IMR-90 (cell line): ENCODE results near the gene CES3. TPM values are rescaled to one million over a fixed set of nuclear protein-coding genes. Genes with fewer than 3 reads are reported as not detected.

ENCODE experiments used
- ATAC-seq: fragments of 200-7000 bp; cut with Tn5 transposase; 2 replicates; pipeline ENCODE4 v1.9.1; 2020; ENCODE audit warnings: low read depth, mild to moderate bottlenecking, moderate library complexity
- BruUV-seq: library from RNA; stranded (reverse); fragments of 400-500 nt; replicated peaks from 2 replicates; lab custom pipeline; 2021; lab: Mats Ljungman, UMichigan
- CTCF ChIA-PET: fragments of 300-600 bp; formaldehyde crosslinking; extraction: SDS; loops from one replicate; lab custom pipeline; 2021; ENCODE audit warnings: antibody characterized with exemption; lab: Yijun Ruan, JAX
- POLR2A ChIA-PET: fragments of 300-600 bp; sonication (Branson Sonifier 250); formaldehyde crosslinking; loops from one replicate; lab custom pipeline; 2022; ENCODE audit warnings: antibody characterized with exemption; ENCODE audit not compliant: unreplicated experiment; lab: Charles Lee
- DNase-seq: peaks from one replicate; pipeline ENCODE4 v3.0.0; 2013
- H2AFZ ChIP-seq: replicated peaks from 2 replicates; pipeline ENCODE3; 2013; ENCODE audit warnings: low read length, mild to moderate bottlenecking; ENCODE audit not compliant: poor library complexity
- H2AK5ac ChIP-seq: 2 replicates; pipeline ENCODE4 v1.6.1; 2013; ENCODE audit warnings: low read depth, low read length, inconsistent platforms
- H2AK9ac ChIP-seq: replicated peaks from 2 replicates; pipeline ENCODE3; 2013; ENCODE audit warnings: mild to moderate bottlenecking, low read depth, low read length, moderate library complexity; ENCODE audit not compliant: poor library complexity
- H2BK120ac ChIP-seq: 2 replicates; pipeline ENCODE4 v1.6.1; 2013; ENCODE audit warnings: low read depth, low read length, inconsistent platforms
- H2BK15ac ChIP-seq: 3 replicates; pipeline ENCODE4 v1.6.1; 2013; ENCODE audit warnings: low read depth, low read length, inconsistent platforms
- H2BK20ac ChIP-seq: 2 replicates; pipeline ENCODE4 v1.6.1; 2013; ENCODE audit warnings: low read depth, mild to moderate bottlenecking, inconsistent platforms, low read length, moderate library complexity
- H2BK5ac ChIP-seq: 2 replicates; pipeline ENCODE4 v1.6.1; 2013; ENCODE audit warnings: mild to moderate bottlenecking, low read depth, low read length, inconsistent platforms; ENCODE audit not compliant: poor library complexity, severe bottlenecking
- H3K14ac ChIP-seq: replicated peaks from 2 replicates; pipeline ENCODE4 v1.6.1; 2013; ENCODE audit warnings: low read depth, low read length, inconsistent platforms
- H3K18ac ChIP-seq: 2 replicates; pipeline ENCODE4 v1.6.1; 2013; ENCODE audit warnings: low read depth, low read length, control low read depth
- H3K23ac ChIP-seq: 2 replicates; pipeline ENCODE4 v1.6.1; 2013; ENCODE audit warnings: low read depth, low read length, inconsistent platforms
- H3K27ac ChIP-seq: 2 replicates; pipeline ENCODE4 v1.5.1; 2013; ENCODE audit warnings: mild to moderate bottlenecking, control low read depth, low read length; ENCODE audit not compliant: insufficient read depth
- H3K27me3 ChIP-seq: 2 replicates; pipeline ENCODE4 v1.6.1; 2013; ENCODE audit warnings: low read length; ENCODE audit not compliant: control insufficient read depth, insufficient read depth
- H3K36me3 ChIP-seq: 2 replicates; pipeline ENCODE4 v1.6.1; 2013; ENCODE audit warnings: low read length, mixed read lengths; ENCODE audit not compliant: control insufficient read depth, insufficient read depth
- H3K4ac ChIP-seq: 2 replicates; pipeline ENCODE4 v1.6.1; 2013; ENCODE audit warnings: low read depth, low read length, inconsistent platforms
- H3K4me1 ChIP-seq: 2 replicates; pipeline ENCODE4 v1.6.1; 2013; ENCODE audit warnings: low read length, mixed read lengths; ENCODE audit not compliant: control insufficient read depth, insufficient read depth
- H3K4me2 ChIP-seq: 2 replicates; pipeline ENCODE4 v1.6.1; 2013; ENCODE audit warnings: low read depth, mild to moderate bottlenecking, control low read depth, low read length, moderate library complexity
- H3K4me3 ChIP-seq: 2 replicates; pipeline ENCODE4 v1.5.1; 2013; ENCODE audit warnings: low read depth, mild to moderate bottlenecking, control low read depth, low read length, moderate library complexity; ENCODE audit not compliant: insufficient read depth
- H3K56ac ChIP-seq: 2 replicates; pipeline ENCODE4 v1.6.1; 2013; ENCODE audit warnings: low read length, inconsistent platforms; ENCODE audit not compliant: insufficient read depth; ENCODE audit errors: extremely low read depth
- H3K79me1 ChIP-seq, 2 experiments: 2 replicates each; pipeline ENCODE4 v1.6.1; 2013; ENCODE audit warnings: low read length in 2 of 2, inconsistent platforms in 1 of 2, low read depth in 1 of 2
- H3K9ac ChIP-seq: 2 replicates; pipeline ENCODE4 v1.6.1; 2013; ENCODE audit warnings: low read depth, low read length, control low read depth
- H3K9me1 ChIP-seq: 2 replicates; pipeline ENCODE4 v1.6.1; 2013; ENCODE audit warnings: low read length, inconsistent platforms; ENCODE audit not compliant: insufficient read depth
- H3K9me3 ChIP-seq: 2 replicates; pipeline ENCODE4 v1.6.1; 2013; ENCODE audit warnings: low read length; ENCODE audit not compliant: control insufficient read depth, insufficient read depth
- H4K20me1 ChIP-seq: 2 replicates; pipeline ENCODE4 v1.6.1; 2013; ENCODE audit warnings: low read length, inconsistent platforms; ENCODE audit not compliant: insufficient read depth
- H4K5ac ChIP-seq: 2 replicates; pipeline ENCODE4 v1.6.1; 2013; ENCODE audit warnings: mild to moderate bottlenecking, low read depth, low read length, control low read depth
- H4K8ac ChIP-seq, 2 experiments: 2 replicates each; pipeline ENCODE4 v1.6.1; 2013; ENCODE audit warnings: low read depth in 2 of 2, low read length in 2 of 2, control low read depth in 1 of 2, inconsistent platforms in 1 of 2
- H4K91ac ChIP-seq: 2 replicates; pipeline ENCODE4 v1.6.1; 2013; ENCODE audit warnings: low read depth, low read length, inconsistent platforms; ENCODE audit not compliant: insufficient read depth
- BHLHE40 ChIP-seq: fragments of 150-350 bp; IDR thresholded peaks from 2 replicates; pipeline ENCODE4 v1.6.1; 2016; ENCODE audit warnings: mild to moderate bottlenecking, low read depth, low read length
- NFE2L2 ChIP-seq: fragments of 150-350 bp; IDR thresholded peaks from 2 replicates; pipeline ENCODE4 v1.6.1; 2016; ENCODE audit warnings: low read depth, mild to moderate bottlenecking, low read length
- RAD21 ChIP-seq: IDR thresholded peaks from 2 replicates; pipeline ENCODE4 v1.6.1; 2012; ENCODE audit warnings: low read length, improper control_type of control experiment
- WGBS, 2 experiments: methylation state at CpG; one replicate each; pipeline versions ENCODE4 v1.1.5 to v1.1.7; 2013; ENCODE audit warnings: missing lambda C conversion rate in 2 of 2; ENCODE audit not compliant: insufficient read length in 1 of 2; ENCODE audit errors: extremely low coverage in 2 of 2; 5-methylcytosine and 5-hydroxymethylcytosine counted together
- dilution Hi-C: fragments of 300-500 bp; cut with HindIII; formaldehyde crosslinking; loops from one replicate; pipeline ENCODE4 v1.14.3; 2018; ENCODE audit warnings: low sequenced_read_pairs; ENCODE audit not compliant: unreplicated experiment
- in situ Hi-C: fragments of 300-500 bp; cut with MboI; formaldehyde crosslinking; loops from 3 replicates; pipeline ENCODE4 v1.14.3; 2019; ENCODE audit warnings: low sequenced_read_pairs, inconsistent platforms, mixed read lengths
- intact Hi-C: fragments of 100-400 bp; cut with micrococcal nuclease; formaldehyde crosslinking; loops from 2 replicates; pipeline ENCODE4 v1.10.0; 2022
- polyA plus RNA-seq, 3 experiments: library from polyadenylated mRNA; depleted of rRNA; stranded (reverse); fragments of >200 nt; gene quantifications; 2 replicates each; pipeline ENCODE4 v1.2.3, GENCODE V29; 2012; ENCODE audit warnings: low replicate concordance in 1 of 3
- total RNA-seq: library from RNA; depleted of rRNA; stranded (reverse); fragments of >200 nt; gene quantifications from 2 replicates; pipeline ENCODE4 v1.2.3, GENCODE V29; 2012
- TF ChIP-seq, protein P1 (sequence below): conservative IDR thresholded peaks from 2 replicates; pipeline ENCODE4 v1.5.1; 2012; ENCODE audit warnings: mild to moderate bottlenecking, low read depth, low read length, improper control_type of control experiment

Gene CES3
- total and polyA plus RNA-seq, 2 of the 4 experiments (the other 2 are of a cell fraction) = 0.03 TPM; not detected in 1

DNA sequence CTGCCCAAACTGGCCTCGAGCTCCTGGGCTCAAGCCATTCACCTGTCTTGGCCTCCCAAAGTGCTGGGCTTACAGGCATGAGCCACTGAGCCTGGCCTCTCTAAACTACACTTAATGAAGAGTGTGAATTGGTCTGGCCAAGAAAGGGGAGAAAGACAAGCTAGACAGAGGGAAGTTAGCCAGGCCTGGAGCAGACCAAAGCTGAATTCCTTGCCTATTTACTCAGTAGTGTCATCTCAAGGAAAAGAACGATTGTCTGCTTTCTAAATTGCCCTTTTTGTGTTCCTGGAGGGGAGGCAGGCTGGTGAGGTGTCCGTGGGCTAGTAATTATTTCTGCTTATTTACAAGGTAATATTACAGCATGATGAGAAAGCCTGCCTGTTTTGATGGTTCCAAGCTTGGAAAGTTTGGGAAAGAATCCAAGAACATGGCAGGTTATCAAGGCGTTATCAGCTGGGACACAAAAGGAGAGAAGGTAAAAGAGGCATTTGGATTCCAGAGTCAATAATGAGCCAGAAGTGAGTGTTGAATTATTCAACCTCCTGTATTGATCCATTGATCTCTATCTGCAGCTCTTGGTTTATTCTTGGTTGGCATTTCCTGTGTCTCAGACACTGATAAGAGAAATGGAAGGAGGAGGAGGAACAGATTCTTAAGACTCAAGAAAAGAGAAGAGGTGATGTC, 61.6 kb downstream of the CES3 start:
- no peaks in the 10 kb centered on the region for H4K20me1 ChIP-seq
- no peak for DNase-seq
- no peak overlapping the region for H2BK15ac ChIP-seq
- no peaks in the 10 kb centered on the region for H3K79me1 ChIP-seq
- dilution Hi-C loops = no loop called here
- H4K91ac ChIP-seq = no peak overlapping the region
- H4K5ac ChIP-seq = no peak overlapping the region
- no peak overlapping the region for H3K9ac ChIP-seq
- H3K9me3 ChIP-seq = no peaks in the 10 kb centered on the region
- no peak overlapping the region for H2BK20ac ChIP-seq
- no peak overlapping the region for H2BK120ac ChIP-seq
- no peak overlapping the region for H2AK5ac ChIP-seq
- H2BK5ac ChIP-seq = no peak overlapping the region
- H3K36me3 ChIP-seq = no peaks in the 10 kb centered on the region
- H3K23ac ChIP-seq = peak overlapping the region; percentile 39; the same call in 1 of the 2 replicates
- H2AK9ac ChIP-seq = no peak overlapping the region
- BruUV-seq = no TSS peak
- H3K4me3 ChIP-seq = no peak overlapping the region
- H3K14ac ChIP-seq = 0 out of 2 replicates have a peak overlapping the region, but pooled peaks have one; percentile 41
- no peak overlapping the region for H3K4ac ChIP-seq
- H3K4me2 ChIP-seq = 0 out of 2 replicates have a peak overlapping the region, but pooled peaks have one; percentile 28
- H3K27ac ChIP-seq = no peak overlapping the region
- no peak overlapping the region for H3K18ac ChIP-seq
- TF ChIP-seq, protein P1, sequence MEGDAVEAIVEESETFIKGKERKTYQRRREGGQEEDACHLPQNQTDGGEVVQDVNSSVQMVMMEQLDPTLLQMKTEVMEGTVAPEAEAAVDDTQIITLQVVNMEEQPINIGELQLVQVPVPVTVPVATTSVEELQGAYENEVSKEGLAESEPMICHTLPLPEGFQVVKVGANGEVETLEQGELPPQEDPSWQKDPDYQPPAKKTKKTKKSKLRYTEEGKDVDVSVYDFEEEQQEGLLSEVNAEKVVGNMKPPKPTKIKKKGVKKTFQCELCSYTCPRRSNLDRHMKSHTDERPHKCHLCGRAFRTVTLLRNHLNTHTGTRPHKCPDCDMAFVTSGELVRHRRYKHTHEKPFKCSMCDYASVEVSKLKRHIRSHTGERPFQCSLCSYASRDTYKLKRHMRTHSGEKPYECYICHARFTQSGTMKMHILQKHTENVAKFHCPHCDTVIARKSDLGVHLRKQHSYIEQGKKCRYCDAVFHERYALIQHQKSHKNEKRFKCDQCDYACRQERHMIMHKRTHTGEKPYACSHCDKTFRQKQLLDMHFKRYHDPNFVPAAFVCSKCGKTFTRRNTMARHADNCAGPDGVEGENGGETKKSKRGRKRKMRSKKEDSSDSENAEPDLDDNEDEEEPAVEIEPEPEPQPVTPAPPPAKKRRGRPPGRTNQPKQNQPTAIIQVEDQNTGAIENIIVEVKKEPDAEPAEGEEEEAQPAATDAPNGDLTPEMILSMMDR = no peak
- TF ChIP-seq NFE2L2 = no peak
- no peak for TF ChIP-seq RAD21
- no peak for TF ChIP-seq BHLHE40
- ChIA-PET CTCF (interaction anchor here (0.6 to 1.9 kb wide), 3 partner anchors 51 to 133 kb away, joined by 3 to 5 read pairs (median 4); no protein-coding TSS in a partner anchor), POLR2A (no interaction called here)
- H3K9me1 ChIP-seq = 0 out of 2 replicates have a peak, but pooled peaks cover 2% of the 10 kb centered on the region
- no peaks in the 10 kb centered on the region for H3K27me3 ChIP-seq
- H3K4me1 ChIP-seq = peaks cover 5% of the 10 kb centered on the region
- 63% methylated on average over 1 of the region's 4 CpGs; no CpG with 5 or more reads in 1 of the 2 experiments for WGBS, 2 experiments
- intact Hi-C loops = no loop called here
- peak; percentile 50 for ATAC-seq
- H4K8ac ChIP-seq = no peak overlapping the region
- in situ Hi-C loops = no loop called here
- H2AFZ ChIP-seq = no peak overlapping the region
- H3K56ac ChIP-seq = no peak overlapping the region
